ENCODE data around the gene OR2T4. TPM values are rescaled to one million over a fixed set of nuclear protein-coding genes. Genes with fewer than 3 reads are reported as not detected.

OR2T4 gene
- polyA plus RNA-seq (2013, experiment 1 of 2): not detected
- not detected for polyA plus RNA-seq (2013, experiment 2 of 2)

DNA sequence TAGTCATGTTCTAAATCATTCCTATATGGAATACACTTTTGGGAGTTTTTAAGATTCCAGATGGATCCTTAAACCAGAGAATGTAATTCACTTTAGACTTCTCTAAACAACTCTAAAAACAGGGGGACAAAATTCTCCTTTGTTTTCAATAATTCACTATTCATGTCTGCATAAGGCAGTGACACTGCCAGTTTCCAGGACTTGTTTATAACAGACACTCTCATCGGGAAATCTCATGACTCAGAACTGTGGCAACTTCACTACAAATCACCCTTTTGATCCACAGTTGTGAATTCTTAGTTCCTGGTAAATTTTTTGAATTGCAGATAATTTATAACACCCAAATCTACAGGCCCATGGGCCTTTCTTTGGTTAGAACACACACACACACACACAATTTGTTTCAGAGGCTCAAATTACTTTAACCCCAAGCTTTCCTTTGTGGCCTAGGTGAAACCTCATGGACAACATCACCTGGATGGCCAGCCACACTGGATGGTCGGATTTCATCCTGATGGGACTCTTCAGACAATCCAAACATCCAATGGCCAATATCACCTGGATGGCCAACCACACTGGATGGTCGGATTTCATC is at the start of gene OR2T4:
OR2T4 (plus strand) TSS at position 545 of the 595 bp plus-strand sequence; CDS start at position 545, 0 bp downstream.
- H3K27ac ChIP-seq (ENCODE audit: low read depth, low read length, severe bottlenecking): no peak within 1 kb of the TSS
- 24 to 25% methylated on average over 2 of the region's 3 CpGs for WGBS, 2 experiments (ENCODE audit: insufficient coverage in 2 of 2)
- no peaks in the 10 kb centered on the region for H3K36me3 ChIP-seq (ENCODE audit: control insufficient read depth, insufficient read depth, low read length)
- peaks cover 51% of the 10 kb centered on the region for H3K9me3 ChIP-seq (ENCODE audit: control insufficient read depth, low read length)
- H3K4me3 ChIP-seq (ENCODE audit: extremely low read depth, insufficient read depth, low read length, poor library complexity, severe bottlenecking): no peak within 1 kb of the TSS
- H3K4me1 ChIP-seq (ENCODE audit: control insufficient read depth, insufficient read depth, low read length, poor library complexity, severe bottlenecking): no peaks in the 10 kb centered on the region

- Histone ChIP-seq H3K36me3 (ENCODE audit: control insufficient read depth, insufficient read depth, low read length) (no peaks in the 10 kb centered on the region), H3K27ac (ENCODE audit: low read depth, low read length, severe bottlenecking) (no peak overlapping the region), H3K4me1 (ENCODE audit: control insufficient read depth, insufficient read depth, low read length, poor library complexity, severe bottlenecking) (no peaks in the 10 kb centered on the region), H3K4me3 (ENCODE audit: extremely low read depth, insufficient read depth, low read length, poor library complexity, severe bottlenecking) (no peak overlapping the region), H3K9me3 (ENCODE audit: control insufficient read depth, low read length) (peaks cover 48% of the 10 kb centered on the region)
- 81 to 84% methylated on average over 7 to 11 of the region's 11 CpGs for WGBS, 2 experiments (ENCODE audit: insufficient coverage in 2 of 2)
Measured at GRCh38 chr1:248316796-248317195, 44.7 kb upstream of the OR2T4 start.

GRCh38 chr1:248324468-248324867 is 37.0 kb upstream of the OR2T4 start, which contains the start of gene OR2M7:
Gene OR2M7 (minus strand): TSS chr1:248324568. CDS start chr1:248324568, 0 bp downstream.
- Histone ChIP-seq H3K4me3 (ENCODE audit: extremely low read depth, insufficient read depth, low read length, poor library complexity, severe bottlenecking) (no peak within 1 kb of the TSS), H3K4me1 (ENCODE audit: control insufficient read depth, insufficient read depth, low read length, poor library complexity, severe bottlenecking) (no peaks in the 10 kb centered on the region), H3K27ac (ENCODE audit: low read depth, low read length, severe bottlenecking) (no peak within 1 kb of the TSS), H3K9me3 (ENCODE audit: control insufficient read depth, low read length) (peaks cover 19% of the 10 kb centered on the region), H3K36me3 (ENCODE audit: control insufficient read depth, insufficient read depth, low read length) (no peaks in the 10 kb centered on the region)
- no CpG with 5 or more reads among the region's 1 CpG for WGBS, 2 experiments (ENCODE audit: insufficient coverage in 2 of 2)

GRCh38 chr1:248343451-248343850 is 18.0 kb upstream of the OR2T4 start:
- Histone ChIP-seq H3K4me3 (ENCODE audit: extremely low read depth, insufficient read depth, low read length, poor library complexity, severe bottlenecking) (no peak overlapping the region), H3K36me3 (ENCODE audit: control insufficient read depth, insufficient read depth, low read length) (no peaks in the 10 kb centered on the region), H3K27ac (ENCODE audit: low read depth, low read length, severe bottlenecking) (no peak overlapping the region), H3K4me1 (ENCODE audit: control insufficient read depth, insufficient read depth, low read length, poor library complexity, severe bottlenecking) (no peaks in the 10 kb centered on the region), H3K9me3 (ENCODE audit: control insufficient read depth, low read length) (peaks cover 33% of the 10 kb centered on the region)
- no CpG with 5 or more reads among the region's 3 CpGs for WGBS, 2 experiments (ENCODE audit: insufficient coverage in 2 of 2)

GRCh38 chr1:248348475-248348874 is 13.0 kb upstream of the OR2T4 start, which contains the start of gene OR14C36:
Gene OR14C36 (plus strand): TSS chr1:248348775. CDS start chr1:248348775, 0 bp downstream.
- H3K27ac ChIP-seq (ENCODE audit: low read depth, low read length, severe bottlenecking): no peak within 1 kb of the TSS
- peaks cover 26% of the 10 kb centered on the region for H3K9me3 ChIP-seq (ENCODE audit: control insufficient read depth, low read length)
- no peaks in the 10 kb centered on the region for H3K36me3 ChIP-seq (ENCODE audit: control insufficient read depth, insufficient read depth, low read length)
- H3K4me1 ChIP-seq (ENCODE audit: control insufficient read depth, insufficient read depth, low read length, poor library complexity, severe bottlenecking): no peaks in the 10 kb centered on the region
- WGBS, 2 experiments (ENCODE audit: insufficient coverage in 2 of 2): 40 to 53% methylated on average over 1 to 3 of the region's 4 CpGs
- H3K4me3 ChIP-seq (ENCODE audit: extremely low read depth, insufficient read depth, low read length, poor library complexity, severe bottlenecking): no peak within 1 kb of the TSS

DNA sequence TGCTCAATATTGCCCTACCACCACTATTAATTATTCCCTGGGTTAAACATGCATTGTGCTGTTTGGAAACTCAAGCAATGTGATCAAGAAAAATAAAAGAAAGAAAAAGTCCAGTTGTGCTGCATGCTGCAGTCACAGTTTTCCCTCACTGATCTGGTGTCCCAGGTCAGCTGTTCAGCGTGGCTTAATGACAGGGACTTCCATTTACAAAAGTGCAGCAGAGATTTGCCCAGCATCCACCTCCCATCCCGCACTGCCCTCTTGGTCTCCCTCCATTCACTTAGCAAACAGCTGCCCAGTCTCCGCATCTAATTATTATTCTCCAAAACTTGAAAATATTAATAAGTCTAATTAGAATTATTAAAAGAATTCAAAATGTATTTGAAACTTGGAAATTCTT is 2.0 kb upstream of the OR2T4 start:
- Histone ChIP-seq H3K9me3 (ENCODE audit: control insufficient read depth, low read length) (peaks cover 56% of the 10 kb centered on the region), H3K27ac (ENCODE audit: low read depth, low read length, severe bottlenecking) (no peak overlapping the region), H3K4me1 (ENCODE audit: control insufficient read depth, insufficient read depth, low read length, poor library complexity, severe bottlenecking) (no peaks in the 10 kb centered on the region), H3K36me3 (ENCODE audit: control insufficient read depth, insufficient read depth, low read length) (no peaks in the 10 kb centered on the region), H3K4me3 (ENCODE audit: extremely low read depth, insufficient read depth, low read length, poor library complexity, severe bottlenecking) (no peak overlapping the region)
- WGBS, 2 experiments (ENCODE audit: insufficient coverage in 2 of 2): 11% methylated on average over 1 of the region's 3 CpGs

- H3K36me3 ChIP-seq (ENCODE audit: control insufficient read depth, insufficient read depth, low read length): no peaks in the 10 kb centered on the region
- H3K4me3 ChIP-seq (ENCODE audit: extremely low read depth, insufficient read depth, low read length, poor library complexity, severe bottlenecking): no peak overlapping the region
- H3K4me1 ChIP-seq (ENCODE audit: control insufficient read depth, insufficient read depth, low read length, poor library complexity, severe bottlenecking): no peaks in the 10 kb centered on the region
- H3K27ac ChIP-seq (ENCODE audit: low read depth, low read length, severe bottlenecking): no peak overlapping the region
- H3K9me3 ChIP-seq (ENCODE audit: control insufficient read depth, low read length): peaks cover 62% of the 10 kb centered on the region
Measured at GRCh38 chr1:248366609-248367008, 5.1 kb downstream of the OR2T4 start.

DNA sequence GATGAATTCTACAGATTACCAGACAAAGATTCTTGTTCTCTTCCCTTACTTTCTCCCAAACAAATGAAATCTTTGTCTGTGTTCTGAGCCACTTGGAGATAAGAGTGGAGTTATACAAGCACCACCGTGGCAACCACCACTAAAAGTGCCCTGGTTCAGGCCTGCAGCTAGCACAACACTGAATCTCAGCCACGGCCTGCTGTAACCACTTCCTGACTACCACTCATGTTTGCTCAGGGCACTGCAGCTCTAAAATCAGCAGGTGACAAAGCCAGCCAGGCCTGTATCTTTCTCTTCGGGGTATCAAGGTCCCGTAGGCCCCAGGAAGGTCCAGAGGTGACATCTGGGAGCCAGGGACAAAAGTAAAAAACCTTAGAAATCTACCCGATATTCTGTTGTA is 10.9 kb downstream of the OR2T4 start:
- Histone ChIP-seq H3K36me3 (ENCODE audit: control insufficient read depth, insufficient read depth, low read length) (no peaks in the 10 kb centered on the region), H3K9me3 (ENCODE audit: control insufficient read depth, low read length) (peaks cover 63% of the 10 kb centered on the region), H3K4me3 (ENCODE audit: extremely low read depth, insufficient read depth, low read length, poor library complexity, severe bottlenecking) (no peak overlapping the region), H3K27ac (ENCODE audit: low read depth, low read length, severe bottlenecking) (no peak overlapping the region), H3K4me1 (ENCODE audit: control insufficient read depth, insufficient read depth, low read length, poor library complexity, severe bottlenecking) (no peaks in the 10 kb centered on the region)
- WGBS, 2 experiments (ENCODE audit: insufficient coverage in 2 of 2): 70 to 79% methylated on average over 2 to 4 of the region's 5 CpGs

- H3K36me3 ChIP-seq (ENCODE audit: control insufficient read depth, insufficient read depth, low read length): no peaks in the 10 kb centered on the region
- H3K4me1 ChIP-seq (ENCODE audit: control insufficient read depth, insufficient read depth, low read length, poor library complexity, severe bottlenecking): no peaks in the 10 kb centered on the region
- no peak overlapping the region for H3K27ac ChIP-seq (ENCODE audit: low read depth, low read length, severe bottlenecking)
- no peak overlapping the region for H3K4me3 ChIP-seq (ENCODE audit: extremely low read depth, insufficient read depth, low read length, poor library complexity, severe bottlenecking)
- WGBS, 2 experiments (ENCODE audit: insufficient coverage in 2 of 2): 63 to 65% methylated on average over 4 of the region's 4 CpGs
- peaks cover 61% of the 10 kb centered on the region for H3K9me3 ChIP-seq (ENCODE audit: control insufficient read depth, low read length)
Measured at GRCh38 chr1:248373761-248374160, 12.3 kb downstream of the OR2T4 start.

DNA sequence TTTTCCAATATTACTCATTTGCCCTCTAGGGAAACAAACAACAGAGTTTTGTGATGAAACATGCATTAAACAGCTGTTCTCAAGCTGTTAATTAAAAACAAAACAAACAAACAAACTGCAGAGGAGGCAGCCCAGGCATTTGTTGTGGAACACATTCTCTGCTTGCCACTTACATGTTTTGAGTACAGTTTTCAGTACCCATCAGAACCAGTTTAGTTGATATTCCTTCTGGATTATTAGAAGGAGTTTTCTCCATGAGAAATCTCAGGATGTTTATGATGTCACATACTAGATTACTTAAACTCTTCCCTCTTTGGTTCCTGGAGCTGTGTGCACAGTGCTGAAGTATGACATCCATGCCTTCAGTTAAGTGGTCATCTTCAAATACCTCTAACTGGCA is 14.0 kb downstream of the OR2T4 start, which contains the start of gene OR2T6:
OR2T6 (plus strand) TSS at position 301 of the 400 bp plus-strand sequence. CDS start 11,863 bp downstream, outside the sequence.
- Histone ChIP-seq H3K4me3 (ENCODE audit: extremely low read depth, insufficient read depth, low read length, poor library complexity, severe bottlenecking) (no peak within 1 kb of the TSS), H3K9me3 (ENCODE audit: control insufficient read depth, low read length) (peaks cover 49% of the 10 kb centered on the region), H3K27ac (ENCODE audit: low read depth, low read length, severe bottlenecking) (no peak within 1 kb of the TSS), H3K36me3 (ENCODE audit: control insufficient read depth, insufficient read depth, low read length) (no peaks in the 10 kb centered on the region), H3K4me1 (ENCODE audit: control insufficient read depth, insufficient read depth, low read length, poor library complexity, severe bottlenecking) (no peaks in the 10 kb centered on the region)

- H3K36me3 ChIP-seq (ENCODE audit: control insufficient read depth, insufficient read depth, low read length): no peaks in the 10 kb centered on the region
- WGBS, 2 experiments (ENCODE audit: insufficient coverage in 2 of 2): 44 to 54% methylated on average over 2 to 3 of the region's 3 CpGs
- peaks cover 38% of the 10 kb centered on the region for H3K9me3 ChIP-seq (ENCODE audit: control insufficient read depth, low read length)
- H3K27ac ChIP-seq (ENCODE audit: low read depth, low read length, severe bottlenecking): no peak overlapping the region
- H3K4me3 ChIP-seq (ENCODE audit: extremely low read depth, insufficient read depth, low read length, poor library complexity, severe bottlenecking): no peak overlapping the region
- no peaks in the 10 kb centered on the region for H3K4me1 ChIP-seq (ENCODE audit: control insufficient read depth, insufficient read depth, low read length, poor library complexity, severe bottlenecking)
Measured at GRCh38 chr1:248376916-248377315, 15.5 kb downstream of the OR2T4 start.

All from mesodermal cell (in vitro differentiated cells).